Duodenal mucosa (tissue), 2 donors: ENCODE measurements around the gene ST3GAL4.

Source experiments
- H3K27ac ChIP-seq: one replicate; pipeline ENCODE4 v1.7.0; 2013; ENCODE audit warnings: low read depth, low read length
- H3K27me3 ChIP-seq, 2 donors: one replicate each; pipeline ENCODE4 v1.7.0; 2013; ENCODE audit warnings: low read length in 2 of 2, control low read depth in 1 of 2; ENCODE audit not compliant: insufficient read depth in 2 of 2, control insufficient read depth in 1 of 2
- H3K36me3 ChIP-seq, 2 donors: one replicate each; pipeline ENCODE4 v1.7.0; 2013; ENCODE audit warnings: low read length in 2 of 2, control low read depth in 1 of 2; ENCODE audit not compliant: insufficient read depth in 2 of 2, control insufficient read depth in 1 of 2
- H3K4me1 ChIP-seq, 2 donors: one replicate each; pipeline ENCODE4 v1.7.0; 2013; ENCODE audit warnings: low read length in 2 of 2, control low read depth in 1 of 2; ENCODE audit not compliant: insufficient read depth in 2 of 2, control insufficient read depth in 1 of 2
- H3K4me3 ChIP-seq, 2 donors: one replicate each; pipeline ENCODE4 v1.7.0; 2013; ENCODE audit warnings: low read length in 2 of 2, low read depth in 1 of 2
- H3K9ac ChIP-seq, 2 donors: one replicate each; pipeline ENCODE4 v1.7.0; 2013; ENCODE audit warnings: low read length in 2 of 2, low read depth in 1 of 2
- H3K9me3 ChIP-seq, 2 donors: one replicate each; pipeline ENCODE4 v1.7.0; 2013; ENCODE audit warnings: low read length in 2 of 2, control low read depth in 1 of 2; ENCODE audit not compliant: control insufficient read depth in 1 of 2

Gene ST3GAL4

DNA sequence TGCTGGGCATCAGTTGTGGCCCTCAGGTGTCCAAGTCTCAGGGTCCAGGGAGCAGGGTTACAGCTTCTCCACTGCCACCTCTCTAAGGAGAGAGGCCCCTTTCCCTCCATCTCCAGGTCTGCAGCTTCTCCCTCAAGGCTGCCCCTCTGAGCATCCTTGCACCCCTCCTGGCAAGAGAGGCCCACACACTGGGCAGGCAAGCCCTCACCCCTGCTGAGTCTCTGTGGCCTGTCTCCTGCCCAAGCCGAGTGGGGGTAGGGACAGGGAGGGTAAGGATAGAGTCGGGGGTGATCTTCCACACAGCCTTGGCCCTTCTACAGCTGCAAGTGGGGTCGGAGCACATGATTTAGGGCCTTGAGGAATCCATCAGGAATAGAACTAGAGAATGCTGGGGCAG, 76.6 kb downstream of the ST3GAL4 start:
- H3K4me1 ChIP-seq, result no peaks in the 10 kb centered on the region
- no peaks in the 10 kb centered on the region for H3K9me3 ChIP-seq
- no peak overlapping the region for H3K4me3 ChIP-seq
- H3K36me3 ChIP-seq, result no peaks in the 10 kb centered on the region
- no peaks in the 10 kb centered on the region for H3K27me3 ChIP-seq
- H3K9ac ChIP-seq, result no peak overlapping the region
- no peak overlapping the region for H3K27ac ChIP-seq

DNA sequence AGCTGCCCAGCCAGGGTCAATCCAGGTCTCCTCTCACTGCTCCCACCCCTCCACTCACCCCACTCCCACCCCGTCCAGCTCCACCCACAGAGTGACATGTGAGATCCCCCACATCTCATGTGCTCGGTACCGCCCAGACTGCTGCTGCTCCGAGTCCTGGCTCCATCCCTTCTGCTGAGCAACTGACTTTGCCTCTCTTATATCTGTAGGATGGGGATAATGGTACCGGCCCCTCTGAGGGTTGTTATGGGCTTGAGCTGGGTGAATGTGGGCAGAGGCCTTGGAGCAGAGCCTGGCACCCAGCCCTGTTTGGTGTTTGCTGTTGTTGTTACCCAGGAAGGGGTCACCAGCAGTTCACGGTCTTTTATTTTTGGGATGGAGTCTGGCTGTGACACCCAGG, 77.0 kb downstream of the ST3GAL4 start:
- Histone ChIP-seq H3K4me3 (no peak overlapping the region), H3K9ac (no peak overlapping the region), H3K27ac (no peak overlapping the region), H3K36me3 (no peaks in the 10 kb centered on the region), H3K9me3 (no peaks in the 10 kb centered on the region), H3K4me1 (no peaks in the 10 kb centered on the region), H3K27me3 (no peaks in the 10 kb centered on the region)

DNA sequence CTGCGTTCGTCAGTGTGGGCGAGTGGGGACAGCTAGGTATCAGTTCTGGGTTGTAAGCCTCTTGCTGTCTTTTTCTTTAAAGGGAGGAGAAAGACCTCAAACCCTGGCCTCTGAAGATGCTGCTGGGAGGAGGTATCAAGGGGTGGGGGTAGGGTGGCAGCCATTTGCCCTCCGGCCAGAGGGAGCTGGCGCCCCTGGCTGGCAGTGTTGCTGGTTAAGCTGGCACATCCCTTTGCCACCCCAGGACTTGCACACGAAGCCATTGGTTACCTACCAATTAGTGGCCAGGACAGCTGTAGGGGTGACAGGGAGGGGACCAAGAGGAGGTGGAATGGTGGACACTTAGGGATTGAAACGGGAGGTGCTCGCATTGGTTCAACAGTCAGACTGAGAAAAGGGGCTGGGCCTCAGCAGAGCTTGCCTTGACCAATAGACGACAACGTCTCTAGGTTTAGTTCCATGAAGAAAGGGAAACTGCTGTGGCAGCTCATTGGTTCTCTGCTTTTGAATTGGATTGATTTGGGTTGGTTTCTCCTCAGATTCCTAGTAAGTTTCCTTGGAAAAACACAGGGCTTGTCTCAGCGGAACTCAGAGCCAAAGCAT, 77.9 kb downstream of the ST3GAL4 start:
- no peak overlapping the region for H3K27ac ChIP-seq
- H3K4me3 ChIP-seq, result no peak overlapping the region
- no peaks in the 10 kb centered on the region for H3K27me3 ChIP-seq
- no peaks in the 10 kb centered on the region for H3K36me3 ChIP-seq
- H3K4me1 ChIP-seq, result no peaks in the 10 kb centered on the region
- H3K9me3 ChIP-seq, result no peaks in the 10 kb centered on the region
- H3K9ac ChIP-seq, result no peak overlapping the region

DNA sequence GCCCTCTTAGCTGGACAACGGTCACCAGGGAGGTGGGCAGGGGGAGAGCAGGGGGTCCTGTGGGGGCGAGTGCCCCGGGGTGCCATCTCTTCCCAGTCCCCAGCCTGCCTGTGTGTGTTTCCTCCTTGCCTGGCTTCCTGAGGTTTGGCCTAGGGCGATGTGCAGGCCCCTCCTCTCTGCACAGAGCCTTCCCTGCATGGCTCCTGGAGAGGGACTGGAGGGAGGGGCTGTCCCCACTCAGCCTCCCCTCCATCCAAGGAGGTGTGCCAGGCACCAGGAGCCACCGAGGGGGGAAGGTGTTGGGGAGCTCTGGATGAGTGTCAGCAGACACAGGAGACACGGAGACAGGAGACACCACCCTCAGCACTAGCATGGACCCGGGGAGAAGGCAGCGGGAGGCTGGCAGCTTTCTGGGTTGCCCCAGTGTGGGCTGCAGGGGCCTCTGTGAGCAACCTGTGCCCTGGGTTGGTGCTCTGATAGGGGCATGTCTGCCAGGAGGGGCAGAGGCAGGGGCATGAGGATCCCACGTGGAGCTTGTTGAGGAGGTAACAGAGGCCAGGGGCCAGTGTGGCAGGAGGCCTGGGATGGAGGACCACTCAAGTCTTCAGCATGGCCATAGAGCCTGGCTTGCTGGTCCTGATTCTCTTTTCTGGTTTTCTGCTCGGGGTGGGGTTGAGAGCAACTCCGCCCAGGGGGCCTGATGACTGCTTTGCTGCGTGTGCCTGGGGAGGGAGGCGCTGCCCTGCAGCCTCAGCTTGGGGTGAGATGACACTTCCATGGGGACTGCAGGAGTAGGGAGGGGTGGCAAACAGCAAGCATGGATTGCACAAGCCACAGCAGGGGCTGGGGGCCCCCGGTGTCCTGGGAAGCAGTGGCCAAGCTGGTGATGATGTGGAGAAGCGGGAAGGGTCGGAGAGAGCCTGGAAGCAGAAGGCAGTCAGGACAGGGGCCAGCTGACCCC, 78.8 kb downstream of the ST3GAL4 start:
- H3K9ac ChIP-seq, result no peak overlapping the region
- no peaks in the 10 kb centered on the region for H3K36me3 ChIP-seq
- H3K27me3 ChIP-seq, result no peaks in the 10 kb centered on the region
- H3K27ac ChIP-seq, result no peak overlapping the region
- no peaks in the 10 kb centered on the region for H3K4me1 ChIP-seq
- H3K9me3 ChIP-seq, result no peaks in the 10 kb centered on the region
- H3K4me3 ChIP-seq, result no peak overlapping the region

DNA sequence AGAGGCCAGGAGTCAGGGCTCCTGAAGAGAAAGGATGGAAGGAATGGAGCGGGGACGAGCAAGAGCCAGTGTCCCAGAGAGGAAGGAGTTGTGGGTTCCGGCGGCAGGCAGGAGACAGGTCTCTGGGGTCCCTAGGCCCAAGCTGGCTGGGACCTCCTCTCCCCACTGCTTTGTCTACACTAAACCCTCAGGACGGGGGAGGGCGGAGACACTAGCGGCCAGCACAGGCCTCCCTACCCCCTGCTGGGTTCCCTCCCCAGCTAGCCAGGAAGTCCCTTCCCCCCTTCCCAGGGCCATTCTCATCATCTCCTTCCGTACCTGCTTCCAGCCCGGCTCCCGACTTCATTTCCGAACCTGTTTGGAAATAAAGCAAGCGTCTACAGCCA, 79.5 kb downstream of the ST3GAL4 start:
- Histone ChIP-seq H3K36me3 (no peaks in the 10 kb centered on the region), H3K4me1 (no peaks in the 10 kb centered on the region), H3K9me3 (no peaks in the 10 kb centered on the region), H3K27ac (no peak overlapping the region), H3K4me3 (no peak overlapping the region), H3K27me3 (no peaks in the 10 kb centered on the region), H3K9ac (no peak overlapping the region)

DNA sequence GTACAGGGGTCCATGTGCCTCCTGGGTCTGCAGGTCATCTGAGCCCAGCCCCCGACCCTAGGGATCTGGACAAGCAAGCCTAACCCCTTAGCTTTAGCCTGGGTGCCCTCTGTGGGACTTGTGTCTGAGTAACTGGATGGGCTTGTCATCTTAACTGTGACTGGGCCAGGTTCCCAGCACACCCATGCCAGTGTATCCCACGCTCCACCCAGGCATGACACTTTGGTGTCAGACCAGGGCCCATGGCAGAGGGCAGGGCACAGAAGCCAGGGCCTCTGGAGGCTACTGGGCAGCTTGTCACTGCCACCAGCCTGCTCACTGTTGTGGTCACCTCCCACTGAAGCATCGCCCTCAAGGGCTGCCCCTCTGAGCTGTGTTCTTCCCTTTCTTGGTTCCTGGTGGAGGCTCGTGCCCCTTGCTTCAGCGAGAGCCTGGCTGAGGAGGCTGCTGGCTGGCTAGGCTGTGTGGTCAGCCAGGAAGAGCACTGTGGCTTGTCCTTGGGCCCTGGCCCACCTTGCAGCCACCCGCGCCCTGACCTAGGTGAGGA, 80.8 kb downstream of the ST3GAL4 start:
- no peaks in the 10 kb centered on the region for H3K36me3 ChIP-seq
- H3K27ac ChIP-seq, result no peak overlapping the region
- no peaks in the 10 kb centered on the region for H3K9me3 ChIP-seq
- H3K4me1 ChIP-seq, result no peaks in the 10 kb centered on the region
- H3K27me3 ChIP-seq, result peaks cover 0 to 4% of the 10 kb centered on the region in 2 donors
- H3K9ac ChIP-seq, result no peak overlapping the region
- H3K4me3 ChIP-seq, result no peak overlapping the region

DNA sequence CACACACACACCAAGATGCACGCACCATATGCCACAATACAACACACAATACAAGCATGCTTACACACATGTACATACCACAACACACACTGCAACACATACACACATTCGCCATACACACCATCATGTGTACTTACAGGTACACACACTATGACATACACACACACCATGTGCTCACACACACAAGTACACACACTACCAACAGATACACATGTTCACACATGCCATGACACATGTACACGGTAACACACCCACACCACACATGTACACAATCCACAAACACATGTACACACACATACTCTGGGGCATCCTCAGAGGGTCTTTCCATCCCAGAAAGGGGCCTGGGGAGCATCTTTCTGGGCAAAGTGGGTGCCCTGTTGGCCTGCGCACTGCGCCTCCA, 82.2 kb downstream of the ST3GAL4 start:
- Histone ChIP-seq H3K9me3 (no peaks in the 10 kb centered on the region), H3K27me3 (peaks cover 0 to 5% of the 10 kb centered on the region in 2 donors), H3K4me3 (no peak overlapping the region), H3K4me1 (no peaks in the 10 kb centered on the region), H3K27ac (no peak overlapping the region), H3K9ac (no peak overlapping the region), H3K36me3 (no peaks in the 10 kb centered on the region)

DNA sequence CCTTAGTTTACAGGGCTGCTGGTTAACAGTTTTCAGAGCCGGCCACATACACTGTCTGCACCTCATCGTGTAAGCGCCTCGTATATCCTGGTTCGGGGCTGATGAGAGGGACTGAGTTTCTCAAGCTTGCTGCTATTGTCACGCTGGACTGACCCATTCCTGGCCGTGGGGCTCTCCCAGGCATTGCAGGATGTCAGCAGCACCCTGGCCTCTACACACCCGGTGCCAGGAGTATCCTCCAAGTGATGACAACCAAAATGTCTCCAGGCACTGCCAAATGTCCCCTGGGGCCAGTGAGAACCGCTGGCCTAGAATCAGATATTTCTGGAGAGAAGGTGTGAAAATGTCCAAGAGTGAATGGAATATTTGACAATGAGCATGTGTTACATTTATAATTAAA, 82.8 kb downstream of the ST3GAL4 start:
- Histone ChIP-seq H3K9ac (no peak overlapping the region), H3K36me3 (no peaks in the 10 kb centered on the region), H3K4me3 (no peak overlapping the region), H3K9me3 (no peaks in the 10 kb centered on the region), H3K27ac (no peak overlapping the region), H3K27me3 (peaks cover 0 to 5% of the 10 kb centered on the region in 2 donors), H3K4me1 (no peaks in the 10 kb centered on the region)

DNA sequence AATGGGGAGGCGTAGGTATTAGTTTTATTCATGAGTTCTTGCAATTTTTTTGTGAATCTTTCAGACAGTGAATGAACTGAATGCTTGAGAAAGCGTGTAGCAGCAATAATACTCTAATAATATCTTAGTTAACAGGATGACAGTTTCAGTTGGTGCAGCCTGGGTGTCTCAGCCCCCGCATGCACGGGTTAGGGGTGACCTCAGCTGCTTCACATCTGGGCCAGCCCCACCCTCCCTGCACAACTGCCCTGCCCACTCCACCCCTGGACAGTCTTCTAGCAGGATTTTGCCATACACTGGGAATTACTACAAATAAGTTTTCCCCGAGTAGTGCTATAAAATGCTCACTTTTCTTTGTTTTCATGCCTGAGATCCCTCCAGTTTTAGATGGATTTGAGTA, 83.2 kb downstream of the ST3GAL4 start:
- Histone ChIP-seq H3K36me3 (no peaks in the 10 kb centered on the region), H3K27ac (no peak overlapping the region), H3K27me3 (peaks cover 0 to 5% of the 10 kb centered on the region in 2 donors), H3K4me1 (no peaks in the 10 kb centered on the region), H3K4me3 (no peak overlapping the region), H3K9me3 (no peaks in the 10 kb centered on the region), H3K9ac (no peak overlapping the region)

DNA sequence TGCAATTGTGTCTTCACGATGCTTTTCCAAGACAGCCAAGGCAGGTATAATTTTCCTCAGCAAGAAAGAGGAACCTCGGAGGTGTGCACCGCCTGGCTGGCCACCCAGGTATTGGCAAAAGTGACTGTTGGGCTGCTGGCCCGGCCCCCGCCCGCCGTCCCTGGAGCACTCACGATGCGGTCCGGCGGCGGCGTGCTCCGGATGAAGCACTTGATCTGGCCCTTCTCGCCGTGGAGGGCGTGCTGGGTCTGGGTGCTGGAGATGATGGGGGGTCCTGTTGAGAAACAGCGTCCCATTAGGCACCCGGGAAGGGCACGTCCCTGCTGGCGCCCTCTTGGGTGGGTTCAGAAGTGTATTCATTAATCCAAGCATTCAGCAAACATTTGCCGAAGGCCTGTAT, 84.8 kb downstream of the ST3GAL4 start:
- Histone ChIP-seq H3K27me3 (peaks cover 0 to 5% of the 10 kb centered on the region in 2 donors), H3K36me3 (no peaks in the 10 kb centered on the region), H3K27ac (no peak overlapping the region), H3K4me3 (no peak overlapping the region), H3K9ac (no peak overlapping the region), H3K9me3 (no peaks in the 10 kb centered on the region), H3K4me1 (no peaks in the 10 kb centered on the region)
